Tibial nerve (tissue), 4 donors: Measurements from ENCODE around the gene GYG2.
"Not testable (repeated sequence)": the region's sequence is repeated elsewhere in the genome, so short reads cannot be mapped to it uniquely, and the experiment has no call there.

Experiments
- CTCF ChIP-seq, 5 experiments: fragments of 200-600 bp in 3 of 5; fragments of 450-650 bp in 2 of 5; sonication (generic) in 3 of 5; IDR thresholded peaks; one replicate each; pipeline ENCODE4 v1.5.1; 2016 to 2019; ENCODE audit warnings: antibody characterized with exemption in 5 of 5, mild to moderate bottlenecking in 3 of 5, moderate library complexity in 2 of 5
- EP300 ChIP-seq, 2 donors: sonication (generic); formaldehyde crosslinking; IDR thresholded peaks; one replicate each; pipeline ENCODE4 v1.6.1; 2017; ENCODE audit warnings: antibody characterized with exemption in 2 of 2, mild to moderate bottlenecking in 1 of 2

- not testable (repeated sequence) for TF ChIP-seq CTCF, EP300 (IDR thresholded peaks at IDR 0.05)
Observed at GRCh38 chrX:2802376-2803090, 26.2 kb upstream of the GYG2 start.
